ENCODE data around the gene TMEM181.

The TMEM181 gene

GRCh38 chr6:158635427-158636073, 75.7 kb downstream of the TMEM181 start:
- no peak for TF ChIP-seq CTCF (IDR thresholded peaks at IDR 0.05; ENCODE audit: low read depth, low read length, missing control alignments)
- H3K27me3 ChIP-seq (replicated peaks): no peaks in the 10 kb centered on the region
- H3K36me3 ChIP-seq (replicated peaks): peaks cover 34% of the 10 kb centered on the region
- in situ Hi-C loops (cut with HindIII; ENCODE audit: low pct_ligation_motif_present, low sequenced_read_pairs): no loop called here
- H3K27ac ChIP-seq: no peak overlapping the region
- no peak for DNase-seq
- no peak overlapping the region for H3K4me3 ChIP-seq (ENCODE audit: low read depth, low read length)

- no peak for TF ChIP-seq CTCF (IDR thresholded peaks at IDR 0.05; ENCODE audit: low read depth, low read length, missing control alignments)
- H3K27ac ChIP-seq: no peak overlapping the region
Observed at GRCh38 chr6:158636778-158637177, 76.9 kb downstream of the TMEM181 start.

GRCh38 chr6:158638324-158638854, 78.5 kb downstream of the TMEM181 start:
- in situ Hi-C loops (cut with HindIII; ENCODE audit: low pct_ligation_motif_present, low sequenced_read_pairs): no loop called here
- Histone ChIP-seq H3K4me3 (ENCODE audit: low read depth, low read length) (no peak overlapping the region), H3K27ac (no peak overlapping the region), H3K36me3 (replicated peaks) (peaks cover 28% of the 10 kb centered on the region), H3K27me3 (replicated peaks) (no peaks in the 10 kb centered on the region)
- DNase-seq: no peak
- TF ChIP-seq CTCF (IDR thresholded peaks at IDR 0.05; ENCODE audit: low read depth, low read length, missing control alignments): no peak

More at GRCh38 chr6:158636778-158637177, 76.9 kb downstream of the TMEM181 start:
- in situ Hi-C loops (cut with HindIII; ENCODE audit: low pct_ligation_motif_present, low sequenced_read_pairs): no loop called here
- peaks cover 36% of the 10 kb centered on the region for H3K36me3 ChIP-seq (replicated peaks)
- DNase-seq: no peak
- no peaks in the 10 kb centered on the region for H3K27me3 ChIP-seq (replicated peaks)
- no peak overlapping the region for H3K4me3 ChIP-seq (ENCODE audit: low read depth, low read length)

GRCh38 chr6:158639056-158639455, 79.2 kb downstream of the TMEM181 start:
- no peak for DNase-seq
- Histone ChIP-seq H3K27ac (no peak overlapping the region), H3K36me3 (replicated peaks) (peaks cover 28% of the 10 kb centered on the region), H3K4me3 (ENCODE audit: low read depth, low read length) (no peak overlapping the region), H3K27me3 (replicated peaks) (no peaks in the 10 kb centered on the region)
- in situ Hi-C loops (cut with HindIII; ENCODE audit: low pct_ligation_motif_present, low sequenced_read_pairs): no loop called here
- TF ChIP-seq CTCF (IDR thresholded peaks at IDR 0.05; ENCODE audit: low read depth, low read length, missing control alignments): no peak

GRCh38 chr6:158640519-158640918, 80.6 kb downstream of the TMEM181 start:
- H3K27me3 ChIP-seq (replicated peaks): no peaks in the 10 kb centered on the region
- peaks cover 24% of the 10 kb centered on the region for H3K36me3 ChIP-seq (replicated peaks)
- no peak for DNase-seq
- no peak overlapping the region for H3K27ac ChIP-seq
- H3K4me3 ChIP-seq (ENCODE audit: low read depth, low read length): no peak overlapping the region
- no peak for TF ChIP-seq CTCF (IDR thresholded peaks at IDR 0.05; ENCODE audit: low read depth, low read length, missing control alignments)
- in situ Hi-C loops (cut with HindIII; ENCODE audit: low pct_ligation_motif_present, low sequenced_read_pairs): no loop called here

Data from brain microvascular endothelial cell (primary cell).